ENCODE measurements around the gene THADA. TPM values are rescaled to one million over a fixed set of nuclear protein-coding genes. Genes with fewer than 3 reads are reported as not detected.

THADA gene
- total RNA-seq, 4 donors from 2014 or later, result 35.7 to 49.2 (median 47.4) TPM

- Histone ChIP-seq H3K9me3 (no peaks in the 10 kb centered on the region), H3K36me3 (peaks cover 0 to 65% (median 0%) of the 10 kb centered on the region in 3 donors), H3K4me1 (no peaks in the 10 kb centered on the region), H3K27me3 (no peaks in the 10 kb centered on the region), H3K4me3 (no peak overlapping the region), H3K27ac (no peak overlapping the region)
- TF ChIP-seq CTCF (IDR thresholded peaks at IDR 0.05) (no peak), POLR2A (IDR thresholded peaks at IDR 0.05) (no peak), EP300 (IDR thresholded peaks at IDR 0.05) (no peak)
- DNase-seq (ENCODE audit: low spot score in 2 of 2), result no peak
- 96 to 97% methylated on average over 2 of the region's 2 CpGs for WGBS, 2 donors
These were observed 32.2 kb downstream of the THADA start for GRCh38 chr2:43563679-43564078.

- Histone ChIP-seq H3K9me3 (no peaks in the 10 kb centered on the region), H3K27me3 (no peaks in the 10 kb centered on the region), H3K4me3 (no peak overlapping the region), H3K36me3 (peaks cover 0 to 70% (median 0%) of the 10 kb centered on the region in 3 donors), H3K27ac (no peak overlapping the region), H3K4me1 (no peaks in the 10 kb centered on the region)
- WGBS, 2 donors, result 64 to 71% methylated on average over 2 of the region's 2 CpGs
- TF ChIP-seq CTCF (IDR thresholded peaks at IDR 0.05) (no peak), EP300 (IDR thresholded peaks at IDR 0.05) (no peak), POLR2A (IDR thresholded peaks at IDR 0.05) (no peak)
- no peak for DNase-seq (ENCODE audit: low spot score in 2 of 2)
These were observed 35.6 kb downstream of the THADA start for GRCh38 chr2:43560231-43560547.

GRCh38 chr2:43559391-43560230, 36.2 kb downstream of the THADA start:
- Histone ChIP-seq H3K4me1 (no peaks in the 10 kb centered on the region), H3K27ac (no peak overlapping the region), H3K9me3 (no peaks in the 10 kb centered on the region), H3K4me3 (no peak overlapping the region), H3K36me3 (peaks cover 0 to 72% (median 0%) of the 10 kb centered on the region in 3 donors), H3K27me3 (no peaks in the 10 kb centered on the region)
- DNase-seq (ENCODE audit: low spot score in 2 of 2), result no peak
- TF ChIP-seq CTCF (IDR thresholded peaks at IDR 0.05), result no peak
- TF ChIP-seq EP300 (IDR thresholded peaks at IDR 0.05), result no peak
- no peak for TF ChIP-seq POLR2A (IDR thresholded peaks at IDR 0.05)
- 94 to 95% methylated on average over 4 of the region's 4 CpGs for WGBS, 2 donors

- Histone ChIP-seq H3K27me3 (no peaks in the 10 kb centered on the region), H3K4me3 (no peak overlapping the region), H3K36me3 (peaks cover 0 to 81% (median 0%) of the 10 kb centered on the region in 3 donors), H3K4me1 (no peaks in the 10 kb centered on the region), H3K9me3 (no peaks in the 10 kb centered on the region), H3K27ac (no peak overlapping the region)
- 94 to 100% methylated on average over 1 of the region's 1 CpG for WGBS, 2 donors
- no peak for DNase-seq (ENCODE audit: low spot score in 2 of 2)
- TF ChIP-seq CTCF (IDR thresholded peaks at IDR 0.05) (no peak), POLR2A (IDR thresholded peaks at IDR 0.05) (no peak), EP300 (IDR thresholded peaks at IDR 0.05) (no peak)
These were observed 38.6 kb downstream of the THADA start for GRCh38 chr2:43557196-43557595.

- no peaks in the 10 kb centered on the region for H3K27me3 ChIP-seq
- H3K36me3 ChIP-seq, result peaks cover 0 to 84% (median 0%) of the 10 kb centered on the region in 3 donors
- 93 to 97% methylated on average over 5 of the region's 5 CpGs for WGBS, 2 donors
These were observed 39.6 kb downstream of the THADA start for GRCh38 chr2:43556256-43556655.

More at GRCh38 chr2:43556256-43556655, 39.6 kb downstream of the THADA start:
- H3K4me1 ChIP-seq, result no peaks in the 10 kb centered on the region
- H3K27ac ChIP-seq, result no peak overlapping the region
- TF ChIP-seq CTCF (IDR thresholded peaks at IDR 0.05), result no peak
- no peak for TF ChIP-seq POLR2A (IDR thresholded peaks at IDR 0.05)
- TF ChIP-seq EP300 (IDR thresholded peaks at IDR 0.05), result no peak
- H3K4me3 ChIP-seq, result no peak overlapping the region
- H3K9me3 ChIP-seq, result no peaks in the 10 kb centered on the region
- DNase-seq (ENCODE audit: low spot score in 2 of 2), result no peak
